ENCODE measurements around the gene KLF15.

DNA sequence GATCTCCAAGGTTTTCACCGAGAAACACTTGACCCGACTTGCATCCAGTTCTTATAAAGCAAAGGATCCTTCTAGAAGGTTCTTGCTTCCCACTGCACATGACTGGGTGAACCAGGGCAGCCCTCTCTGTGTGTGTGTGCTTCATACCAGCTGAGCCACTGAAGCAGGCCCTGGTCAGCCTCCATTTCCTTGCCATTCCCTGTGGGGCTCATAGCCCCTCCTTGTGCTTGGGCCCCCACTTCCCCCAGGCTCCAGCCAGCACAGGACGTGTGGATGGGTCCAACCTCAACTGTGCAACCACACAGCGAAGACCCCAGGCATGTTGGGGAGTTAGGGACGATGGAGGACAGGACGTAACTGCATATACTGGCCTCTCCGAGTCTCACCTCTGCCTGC lies 15.5 kb downstream of the KLF15 start:
- TF ChIP-seq, protein P1, sequence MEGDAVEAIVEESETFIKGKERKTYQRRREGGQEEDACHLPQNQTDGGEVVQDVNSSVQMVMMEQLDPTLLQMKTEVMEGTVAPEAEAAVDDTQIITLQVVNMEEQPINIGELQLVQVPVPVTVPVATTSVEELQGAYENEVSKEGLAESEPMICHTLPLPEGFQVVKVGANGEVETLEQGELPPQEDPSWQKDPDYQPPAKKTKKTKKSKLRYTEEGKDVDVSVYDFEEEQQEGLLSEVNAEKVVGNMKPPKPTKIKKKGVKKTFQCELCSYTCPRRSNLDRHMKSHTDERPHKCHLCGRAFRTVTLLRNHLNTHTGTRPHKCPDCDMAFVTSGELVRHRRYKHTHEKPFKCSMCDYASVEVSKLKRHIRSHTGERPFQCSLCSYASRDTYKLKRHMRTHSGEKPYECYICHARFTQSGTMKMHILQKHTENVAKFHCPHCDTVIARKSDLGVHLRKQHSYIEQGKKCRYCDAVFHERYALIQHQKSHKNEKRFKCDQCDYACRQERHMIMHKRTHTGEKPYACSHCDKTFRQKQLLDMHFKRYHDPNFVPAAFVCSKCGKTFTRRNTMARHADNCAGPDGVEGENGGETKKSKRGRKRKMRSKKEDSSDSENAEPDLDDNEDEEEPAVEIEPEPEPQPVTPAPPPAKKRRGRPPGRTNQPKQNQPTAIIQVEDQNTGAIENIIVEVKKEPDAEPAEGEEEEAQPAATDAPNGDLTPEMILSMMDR (conservative IDR thresholded peaks at IDR 0.05; ENCODE audit: low read depth, low read length): no peak
- TF ChIP-seq EZH2 (IDR thresholded peaks at IDR 0.05; ENCODE audit: borderline replicate concordance, low read depth, low read length, poor library complexity, severe bottlenecking): no peak

All from A673 (cell line).